Fibroblast of lung (primary cell): Measurements from ENCODE around the gene SYNDIG1.

Experiments
- CTCF ChIP-seq, 2 donors: IDR thresholded peaks in 1 of 2; conservative IDR thresholded peaks in 1 of 2; 1 replicate in 1 of 2; 2 replicates in 1 of 2; pipeline ENCODE4 v1.5.1; 2011 to 2012; ENCODE audit warnings: low read length in 2 of 2, control low read depth in 1 of 2, inconsistent platforms in 1 of 2, low read depth in 1 of 2, mild to moderate bottlenecking in 1 of 2
- EZH2 ChIP-seq: IDR thresholded peaks from 2 replicates; pipeline ENCODE4 v1.5.1; 2012; ENCODE audit warnings: low read length, control low read depth, mild to moderate bottlenecking; ENCODE audit errors: missing control alignments

- TF ChIP-seq CTCF (conservative IDR thresholded peaks at IDR 0.05 in 1 of 2, IDR thresholded peaks at IDR 0.05 in 1 of 2; ENCODE audit: low read depth in 1 of 2, low read length in 2 of 2) (no peak), EZH2 (no peak)
Measured at GRCh38 chr20:24670981-24671380, 201.6 kb downstream of the SYNDIG1 start.
